ENCODE results near the gene NRG4. TPM values are rescaled to one million over a fixed set of nuclear protein-coding genes. Genes with fewer than 3 reads are reported as not detected.
"Not testable (repeated sequence)": the region's sequence is repeated elsewhere in the genome, so short reads cannot be mapped to it uniquely, and the experiment has no call there.

Gene NRG4
- total and polyA plus RNA-seq, 5 donors from 2014 or later, result not detected

DNA sequence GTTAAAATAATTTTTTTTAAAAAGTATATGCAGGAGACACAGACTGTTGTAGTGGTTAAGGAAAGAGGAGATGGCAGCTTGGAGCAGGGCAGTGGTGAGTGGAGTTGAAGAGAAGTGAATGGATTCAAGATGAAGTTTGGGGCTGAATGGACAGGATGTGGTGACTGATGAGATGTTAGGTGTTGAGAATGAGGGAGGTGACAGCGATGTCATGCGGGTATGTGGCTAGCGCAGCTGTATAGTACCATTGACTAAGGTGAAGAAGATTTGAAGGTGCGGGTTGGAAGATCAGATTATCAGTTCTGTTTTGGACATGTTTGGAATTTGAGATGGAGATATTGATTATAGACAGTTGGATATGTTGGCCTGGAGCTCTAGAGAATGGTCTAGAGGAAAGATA lies 88.5 kb downstream of the NRG4 start:
- Mint-ChIP-seq H3K36me3 (peaks cover 45% of the 10 kb centered on the region), H3K9me3 (no peaks in the 10 kb centered on the region), H3K27ac (peak overlapping the region in 1 of 3 donors; percentile 11), H3K4me3 (no peak overlapping the region), H3K27me3 (no peaks in the 10 kb centered on the region), H3K4me1 (peaks cover 4 to 30% (median 21%) of the 10 kb centered on the region in 4 donors)
- Histone ChIP-seq H3K9me3 (ENCODE audit: control insufficient read depth in 2 of 2, low read length in 2 of 2) (no peaks in the 10 kb centered on the region), H3K27me3 (ENCODE audit: control insufficient read depth, insufficient read depth, low read length) (no peaks in the 10 kb centered on the region), H3K4me1 (ENCODE audit: control insufficient read depth, insufficient read depth, low read length, poor library complexity, severe bottlenecking) (no peaks in the 10 kb centered on the region), H3K4me3 (ENCODE audit: low read depth, low read length) (no peak overlapping the region), H3K27ac (ENCODE audit: insufficient read depth, low read length, poor library complexity, severe bottlenecking) (no peak overlapping the region), H3K36me3 (ENCODE audit: control insufficient read depth, insufficient read depth, low read length) (peaks cover 22% of the 10 kb centered on the region)
- peak in 1 of 2 donors; percentile 25 for ATAC-seq (ENCODE audit: low read depth in 2 of 2)
- peak in 1 of 3 donors; percentile 40 for DNase-seq

DNA sequence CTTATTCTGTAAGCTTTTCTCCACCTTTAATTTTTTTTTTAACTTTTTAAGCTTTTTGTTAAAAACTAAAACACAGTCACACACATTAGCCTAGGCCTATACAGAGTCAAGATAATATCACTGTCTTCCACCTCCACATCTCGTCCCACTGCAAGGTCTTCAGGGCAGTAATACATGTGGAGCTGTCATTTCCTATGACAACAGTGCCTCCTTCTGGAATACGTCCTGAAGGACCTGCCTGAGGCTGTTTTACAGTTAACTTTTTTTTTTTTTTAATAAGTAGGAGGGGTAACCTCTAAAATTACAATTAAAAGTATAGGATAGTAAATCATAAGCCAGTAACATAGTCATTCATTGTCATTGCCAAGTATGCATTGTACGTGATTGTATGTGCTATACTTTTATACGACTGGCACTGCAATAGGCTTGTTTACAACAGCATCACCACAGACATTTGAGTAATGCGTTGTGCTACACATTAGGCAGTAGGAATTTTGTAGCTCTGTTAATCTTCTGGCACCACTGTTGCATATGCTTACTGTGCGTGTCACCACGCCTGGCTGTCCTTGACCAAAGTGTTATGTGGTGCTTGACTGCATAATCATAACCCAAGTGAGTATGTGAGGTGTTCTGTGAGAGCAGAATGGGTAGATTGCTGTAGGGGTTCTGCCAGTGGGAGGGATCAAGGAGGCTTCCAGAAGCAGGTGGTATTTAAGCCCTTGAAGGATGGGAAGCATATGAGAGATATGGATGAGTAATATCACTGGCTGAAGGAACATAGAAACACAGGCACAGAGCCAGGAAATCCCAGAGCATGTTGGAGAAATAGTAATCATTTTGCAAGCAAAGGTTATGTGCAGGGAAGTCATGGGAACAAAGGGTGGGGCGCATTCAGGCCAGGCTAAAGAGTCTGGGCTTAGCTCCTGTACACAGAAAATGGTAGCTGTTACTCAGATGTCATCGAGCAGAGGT lies 90.2 kb downstream of the NRG4 start:
- no peak overlapping the region for H3K27ac ChIP-seq (ENCODE audit: insufficient read depth, low read length, poor library complexity, severe bottlenecking)
- Mint-ChIP-seq H3K4me1 (peaks cover 4 to 29% (median 24%) of the 10 kb centered on the region in 4 donors), H3K36me3 (peaks cover 44% of the 10 kb centered on the region), H3K9me3 (no peaks in the 10 kb centered on the region), H3K27me3 (no peaks in the 10 kb centered on the region), H3K27ac (peak overlapping the region in 1 of 3 donors; percentile 23), H3K4me3 (no peak overlapping the region)
- peak in 1 of 2 donors; percentile 43 for ATAC-seq (ENCODE audit: low read depth in 2 of 2)
- H3K36me3 ChIP-seq (ENCODE audit: control insufficient read depth, insufficient read depth, low read length), result peaks cover 35% of the 10 kb centered on the region
- no peaks in the 10 kb centered on the region for H3K27me3 ChIP-seq (ENCODE audit: control insufficient read depth, insufficient read depth, low read length)
- peak in 2 of 3 donors; percentile 21 to 59 for DNase-seq
- H3K9me3 ChIP-seq (ENCODE audit: control insufficient read depth in 2 of 2, low read length in 2 of 2), result no peaks in the 10 kb centered on the region
- no peaks in the 10 kb centered on the region for H3K4me1 ChIP-seq (ENCODE audit: control insufficient read depth, insufficient read depth, low read length, poor library complexity, severe bottlenecking)
- H3K4me3 ChIP-seq (ENCODE audit: low read depth, low read length), result no peak overlapping the region

DNA sequence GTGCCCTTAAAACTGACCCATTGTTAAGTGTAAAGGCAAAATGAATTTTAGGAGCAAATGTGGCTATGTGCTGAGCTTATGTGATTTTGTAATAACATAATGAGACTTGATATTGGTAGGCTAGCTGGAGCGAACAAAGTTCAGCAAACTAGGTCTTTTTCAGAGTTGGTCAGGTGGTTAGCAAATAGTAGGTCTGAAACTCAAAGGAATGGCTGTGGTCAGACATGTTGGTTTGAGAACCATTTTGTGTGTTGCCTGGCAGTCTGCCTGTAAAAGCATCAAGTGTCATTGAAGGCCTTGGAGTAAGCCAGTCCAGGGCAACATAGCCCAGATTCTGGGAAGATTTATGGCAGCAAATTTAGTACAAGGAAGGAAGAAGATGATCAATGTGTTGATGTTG lies 92.1 kb downstream of the NRG4 start:
- Histone ChIP-seq H3K36me3 (ENCODE audit: control insufficient read depth, insufficient read depth, low read length) (peaks cover 31% of the 10 kb centered on the region), H3K27me3 (ENCODE audit: control insufficient read depth, insufficient read depth, low read length) (no peaks in the 10 kb centered on the region), H3K4me1 (ENCODE audit: control insufficient read depth, insufficient read depth, low read length, poor library complexity, severe bottlenecking) (no peaks in the 10 kb centered on the region), H3K27ac (ENCODE audit: insufficient read depth, low read length, poor library complexity, severe bottlenecking) (no peak overlapping the region), H3K9me3 (ENCODE audit: control insufficient read depth in 2 of 2, low read length in 2 of 2) (no peaks in the 10 kb centered on the region), H3K4me3 (ENCODE audit: low read depth, low read length) (no peak overlapping the region)
- no peaks in the 10 kb centered on the region for H3K9me3 Mint-ChIP-seq
- H3K27ac Mint-ChIP-seq, result no peak overlapping the region
- H3K27me3 Mint-ChIP-seq, result no peaks in the 10 kb centered on the region
- peaks cover 30% of the 10 kb centered on the region for H3K36me3 Mint-ChIP-seq
- ATAC-seq (ENCODE audit: low read depth in 2 of 2) (no peak), DNase-seq (no peak)
- H3K4me3 Mint-ChIP-seq, result no peak overlapping the region
- peaks cover 4 to 18% (median 17%) of the 10 kb centered on the region in 4 donors for H3K4me1 Mint-ChIP-seq

DNA sequence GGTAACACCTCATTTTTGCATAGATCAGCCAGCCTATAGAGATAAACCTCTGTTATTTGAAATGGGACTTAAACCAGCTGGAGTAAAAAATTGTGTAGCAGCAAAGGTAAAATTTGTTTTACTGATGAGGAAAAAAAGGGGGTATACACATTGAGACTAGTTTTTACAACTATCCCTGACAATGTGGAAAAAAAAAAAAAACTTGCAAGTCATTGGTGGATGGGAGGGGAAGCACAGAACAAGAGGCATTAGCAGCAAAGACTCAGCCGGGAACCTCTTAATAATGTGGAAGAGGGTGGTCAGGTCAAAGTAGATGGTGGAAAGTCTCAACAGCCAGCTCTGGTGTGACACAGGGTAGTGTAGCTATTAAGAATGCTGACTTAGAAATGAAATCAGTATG lies 94.1 kb downstream of the NRG4 start:
- Histone ChIP-seq H3K9me3 (ENCODE audit: control insufficient read depth in 2 of 2, low read length in 2 of 2) (no peaks in the 10 kb centered on the region), H3K4me3 (ENCODE audit: low read depth, low read length) (no peak overlapping the region), H3K27ac (ENCODE audit: insufficient read depth, low read length, poor library complexity, severe bottlenecking) (no peak overlapping the region), H3K4me1 (ENCODE audit: control insufficient read depth, insufficient read depth, low read length, poor library complexity, severe bottlenecking) (no peaks in the 10 kb centered on the region), H3K27me3 (ENCODE audit: control insufficient read depth, insufficient read depth, low read length) (no peaks in the 10 kb centered on the region), H3K36me3 (ENCODE audit: control insufficient read depth, insufficient read depth, low read length) (peaks cover 50% of the 10 kb centered on the region)
- peaks cover 7 to 12% (median 11%) of the 10 kb centered on the region in 4 donors for H3K4me1 Mint-ChIP-seq
- no peak for ATAC-seq (ENCODE audit: low read depth in 2 of 2)
- H3K9me3 Mint-ChIP-seq, result no peaks in the 10 kb centered on the region
- no peaks in the 10 kb centered on the region for H3K27me3 Mint-ChIP-seq
- DNase-seq, result no peak
- peak overlapping the region in 1 of 3 donors; percentile 52 for H3K27ac Mint-ChIP-seq
- no peak overlapping the region for H3K4me3 Mint-ChIP-seq
- peaks cover 32% of the 10 kb centered on the region for H3K36me3 Mint-ChIP-seq

DNA sequence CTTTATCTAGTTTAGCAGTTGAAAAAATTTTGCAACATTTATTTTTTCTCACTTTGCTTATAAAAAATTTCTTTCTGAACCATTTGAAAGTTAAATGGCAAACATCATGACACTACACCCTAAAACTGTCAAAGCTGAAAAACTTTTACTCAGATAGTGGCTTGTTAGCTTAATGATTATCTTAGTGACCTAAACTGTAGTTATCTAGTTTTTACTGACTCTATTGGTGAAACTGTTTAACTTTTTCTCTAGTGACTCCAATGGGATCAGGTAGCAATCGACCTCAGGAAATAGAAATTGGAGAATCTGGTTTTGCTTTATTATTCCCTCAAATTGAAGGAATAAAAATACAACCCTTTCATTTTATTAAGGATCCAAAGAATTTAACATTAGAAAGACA lies 95.2 kb downstream of the NRG4 start:
- no peak for ATAC-seq (ENCODE audit: low read depth in 2 of 2)

DNA sequence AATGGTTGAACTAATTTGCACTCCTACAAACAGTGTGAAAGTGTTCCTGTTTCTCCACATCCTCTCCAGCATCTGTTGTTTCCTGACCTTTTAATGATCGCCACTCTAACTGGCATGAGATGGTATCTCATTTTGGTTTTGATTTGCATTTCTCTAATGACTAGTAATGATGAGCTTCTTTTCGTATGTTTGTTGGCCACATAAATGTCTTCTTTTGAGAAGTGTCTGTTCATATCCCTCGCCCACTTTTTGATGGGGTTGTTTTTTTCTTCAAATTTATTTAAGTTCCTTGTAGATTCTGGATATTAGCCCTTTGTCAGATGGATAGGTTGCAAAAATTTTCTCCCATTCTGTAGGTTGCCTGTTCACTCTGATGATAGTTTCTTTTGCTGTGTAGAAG lies 101.9 kb downstream of the NRG4 start:
- not testable (repeated sequence) for H3K27me3 ChIP-seq (ENCODE audit: control insufficient read depth, insufficient read depth, low read length); H3K4me3 ChIP-seq (ENCODE audit: low read depth, low read length); ATAC-seq (ENCODE audit: low read depth in 2 of 2); H3K27ac ChIP-seq (ENCODE audit: insufficient read depth, low read length, poor library complexity, severe bottlenecking); DNase-seq; H3K27ac Mint-ChIP-seq; H3K27me3 Mint-ChIP-seq; H3K4me1 ChIP-seq (ENCODE audit: control insufficient read depth, insufficient read depth, low read length, poor library complexity, severe bottlenecking); H3K9me3 ChIP-seq (ENCODE audit: control insufficient read depth in 2 of 2, low read length in 2 of 2); H3K9me3 Mint-ChIP-seq
- H3K4me1 Mint-ChIP-seq, result peaks cover 29 to 66% (median 44%) of the 10 kb centered on the region in 4 donors
- peak overlapping the region in 1 of 4 donors; percentile 18 for H3K4me3 Mint-ChIP-seq
- H3K36me3 ChIP-seq (ENCODE audit: control insufficient read depth, insufficient read depth, low read length), result peaks cover 31% of the 10 kb centered on the region
- H3K36me3 Mint-ChIP-seq, result peaks cover 54% of the 10 kb centered on the region

More for the DNA sequence above, 95.2 kb downstream of the NRG4 start:
- Mint-ChIP-seq H3K27ac (no peak overlapping the region), H3K4me3 (no peak overlapping the region), H3K36me3 (peaks cover 42% of the 10 kb centered on the region), H3K9me3 (no peaks in the 10 kb centered on the region), H3K27me3 (no peaks in the 10 kb centered on the region), H3K4me1 (peaks cover 4 to 20% (median 14%) of the 10 kb centered on the region in 4 donors)
- Histone ChIP-seq H3K27me3 (ENCODE audit: control insufficient read depth, insufficient read depth, low read length) (no peaks in the 10 kb centered on the region), H3K36me3 (ENCODE audit: control insufficient read depth, insufficient read depth, low read length) (peaks cover 47% of the 10 kb centered on the region), H3K27ac (ENCODE audit: insufficient read depth, low read length, poor library complexity, severe bottlenecking) (no peak overlapping the region), H3K4me1 (ENCODE audit: control insufficient read depth, insufficient read depth, low read length, poor library complexity, severe bottlenecking) (no peaks in the 10 kb centered on the region), H3K4me3 (ENCODE audit: low read depth, low read length) (no peak overlapping the region), H3K9me3 (ENCODE audit: control insufficient read depth in 2 of 2, low read length in 2 of 2) (no peaks in the 10 kb centered on the region)
- DNase-seq, result no peak

DNA sequence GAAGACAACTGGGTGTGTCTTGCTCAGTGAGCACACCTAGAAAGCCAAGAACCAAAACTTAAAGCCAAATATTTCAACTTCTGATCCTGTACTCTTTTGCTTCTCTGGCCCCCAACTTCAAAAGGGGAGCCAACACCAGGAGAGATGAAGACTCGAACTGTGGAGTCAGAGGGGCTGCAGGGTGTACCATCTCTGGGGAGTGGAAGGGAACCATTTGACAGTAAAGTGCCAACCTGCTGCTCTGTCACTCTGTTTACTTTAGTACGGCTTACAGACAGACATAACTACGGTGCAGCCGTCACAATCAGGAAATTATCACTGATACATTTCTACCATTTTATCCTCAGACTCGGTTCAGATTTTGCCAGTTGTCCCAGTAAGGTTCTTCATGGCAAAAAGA lies 107.0 kb downstream of the NRG4 start:
- Histone ChIP-seq H3K4me1 (ENCODE audit: control insufficient read depth, insufficient read depth, low read length, poor library complexity, severe bottlenecking) (peaks cover 20% of the 10 kb centered on the region), H3K27me3 (ENCODE audit: control insufficient read depth, insufficient read depth, low read length) (no peaks in the 10 kb centered on the region), H3K4me3 (ENCODE audit: low read depth, low read length) (peak overlapping the region; percentile 21), H3K9me3 (ENCODE audit: control insufficient read depth in 2 of 2, low read length in 2 of 2) (no peaks in the 10 kb centered on the region), H3K27ac (ENCODE audit: insufficient read depth, low read length, poor library complexity, severe bottlenecking) (no peak overlapping the region), H3K36me3 (ENCODE audit: control insufficient read depth, insufficient read depth, low read length) (peaks cover 9% of the 10 kb centered on the region)
- ATAC-seq (ENCODE audit: low read depth in 2 of 2) (no peak), DNase-seq (no peak)
- Mint-ChIP-seq H3K36me3 (peaks cover 18% of the 10 kb centered on the region), H3K4me1 (peaks cover 30 to 64% (median 42%) of the 10 kb centered on the region in 4 donors), H3K27me3 (peaks cover 4% of the 10 kb centered on the region), H3K27ac (peak overlapping the region; percentile 43 to 91 (median 73)), H3K4me3 (peak overlapping the region; percentile 94 to 99 (median 98)), H3K9me3 (no peaks in the 10 kb centered on the region)

All from CD4-positive, CD25-positive, alpha-beta regulatory T cell (primary cell).